GM19372 (cell line): ENCODE measurements around the gene CLTCL1.
"Not testable (repeated sequence)": the region's sequence is repeated elsewhere in the genome, so short reads cannot be mapped to it uniquely, and the experiment has no call there.

Experiments used
- ATAC-seq: cut with Tn5 transposase; IDR thresholded peaks from one replicate; pipeline ENCODE4 v1.9.1; 2021; ENCODE audit warnings: mild to moderate bottlenecking, low read depth, moderate library complexity; ENCODE audit not compliant: unreplicated experiment

The CLTCL1 gene

DNA sequence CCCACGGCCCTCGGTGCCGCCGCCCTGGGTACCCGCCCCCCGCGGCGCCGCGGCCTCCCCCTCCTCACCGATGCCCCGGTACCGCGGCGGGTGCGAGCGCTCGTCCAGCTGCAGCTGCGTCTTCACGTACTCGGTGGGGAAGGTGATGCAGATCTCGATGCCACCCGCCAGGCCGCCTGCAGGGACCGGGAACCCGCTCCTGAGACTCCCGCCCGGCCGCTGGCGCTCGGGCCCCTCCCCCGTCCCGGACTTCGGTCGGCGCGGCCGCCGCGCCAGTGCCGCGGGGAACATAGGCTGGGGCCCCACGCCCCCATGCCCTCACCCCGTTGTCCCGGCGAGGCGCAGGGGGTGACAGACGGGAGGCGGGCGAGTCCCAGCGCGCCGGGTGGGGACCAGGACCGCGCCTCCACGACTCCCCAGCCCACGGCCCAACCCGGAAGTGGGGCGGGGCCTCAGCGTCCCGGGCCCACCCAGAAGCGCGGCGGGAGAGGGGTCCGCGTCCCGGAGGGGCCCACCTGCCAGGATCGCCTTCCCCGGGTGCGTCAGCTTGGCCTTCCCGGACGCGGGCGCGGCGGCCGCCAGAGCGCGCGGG, 113.4 kb downstream of the CLTCL1 start:
- peak; percentile 29 for ATAC-seq

GRCh38 chr22:19177164-19178064, 114.1 kb downstream of the CLTCL1 start:
- ATAC-seq = no peak

GRCh38 chr22:19176732-19177131, 114.8 kb downstream of the CLTCL1 start:
- ATAC-seq = no peak

DNA sequence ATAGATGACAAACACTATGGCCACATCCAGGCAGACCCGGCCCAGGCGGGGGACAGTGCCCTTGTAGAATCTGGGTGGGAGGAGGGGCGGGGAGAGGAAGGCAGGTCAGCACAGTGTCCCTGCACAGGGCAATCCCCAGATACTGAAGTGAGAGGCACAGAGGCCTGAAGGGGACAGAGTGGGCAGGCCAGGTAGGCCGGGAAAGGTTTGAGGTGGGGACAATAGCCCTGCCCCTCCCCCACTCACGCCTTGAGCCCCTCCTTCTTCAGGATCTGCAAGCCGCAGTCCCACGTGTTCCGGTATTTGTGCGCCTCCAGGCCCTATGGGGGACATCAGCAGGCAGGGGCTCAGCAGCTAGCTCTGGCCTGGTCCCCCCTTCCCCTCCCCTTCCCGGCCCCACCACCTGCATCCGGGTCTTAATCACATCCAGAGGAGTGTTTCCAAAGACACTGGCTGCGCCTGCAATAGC, 115.3 kb downstream of the CLTCL1 start:
- no peak for ATAC-seq

DNA sequence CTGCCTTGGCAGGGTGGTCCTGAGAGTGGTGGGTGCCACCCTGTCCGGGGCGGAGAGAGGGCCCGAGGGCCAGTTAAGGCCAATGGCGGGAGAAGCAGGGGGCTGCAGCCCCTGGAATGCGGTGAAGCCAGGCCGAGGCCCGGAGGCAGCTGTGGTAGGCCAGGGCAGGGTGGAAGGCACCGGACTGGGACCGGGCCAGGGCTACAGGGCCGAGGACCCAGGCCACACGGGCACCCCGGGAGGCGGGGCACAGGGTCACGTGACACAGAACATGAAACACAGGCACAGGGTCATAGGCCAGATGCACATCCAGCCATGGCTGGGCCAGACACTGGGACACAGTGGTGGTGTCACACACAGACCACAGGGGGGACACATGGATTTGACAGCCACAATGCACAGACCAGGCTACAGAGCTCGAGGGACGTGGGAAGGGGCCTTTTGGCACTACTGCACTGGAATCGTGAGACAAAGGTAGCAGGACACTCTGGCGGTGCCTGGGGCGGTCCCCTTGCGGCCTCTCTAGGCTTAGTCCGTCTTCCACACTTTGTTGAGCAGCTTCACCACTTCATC, 115.8 kb downstream of the CLTCL1 start:
- no peak for ATAC-seq

DNA sequence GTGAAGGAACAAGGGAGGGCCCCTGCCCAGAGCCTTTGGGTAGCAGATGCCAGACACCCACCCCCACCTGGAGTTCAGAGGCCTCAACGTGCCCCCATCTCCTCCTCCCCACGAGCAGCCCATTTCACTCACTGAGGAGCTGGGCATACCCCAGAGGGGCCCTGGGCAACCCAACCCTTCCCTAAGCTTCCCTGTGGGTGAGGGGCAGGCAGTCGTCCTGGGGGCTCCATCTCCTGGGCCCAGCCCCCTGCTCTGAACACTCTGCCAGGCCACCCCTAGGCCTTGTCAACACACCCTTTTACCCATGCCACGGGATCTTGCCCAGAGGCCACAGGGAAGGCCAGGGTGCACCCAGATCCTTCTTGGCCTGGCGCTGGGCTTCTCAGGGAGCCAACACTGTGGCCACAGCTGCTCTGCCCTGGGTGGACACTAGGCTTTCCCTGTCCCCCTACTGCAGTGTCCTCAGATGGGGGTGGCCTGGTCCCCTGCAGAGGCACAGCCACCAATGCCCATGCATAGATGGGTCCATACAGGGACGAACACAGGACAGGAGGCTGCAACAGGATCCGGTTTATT, 116.4 kb downstream of the CLTCL1 start:
- no peak for ATAC-seq

DNA sequence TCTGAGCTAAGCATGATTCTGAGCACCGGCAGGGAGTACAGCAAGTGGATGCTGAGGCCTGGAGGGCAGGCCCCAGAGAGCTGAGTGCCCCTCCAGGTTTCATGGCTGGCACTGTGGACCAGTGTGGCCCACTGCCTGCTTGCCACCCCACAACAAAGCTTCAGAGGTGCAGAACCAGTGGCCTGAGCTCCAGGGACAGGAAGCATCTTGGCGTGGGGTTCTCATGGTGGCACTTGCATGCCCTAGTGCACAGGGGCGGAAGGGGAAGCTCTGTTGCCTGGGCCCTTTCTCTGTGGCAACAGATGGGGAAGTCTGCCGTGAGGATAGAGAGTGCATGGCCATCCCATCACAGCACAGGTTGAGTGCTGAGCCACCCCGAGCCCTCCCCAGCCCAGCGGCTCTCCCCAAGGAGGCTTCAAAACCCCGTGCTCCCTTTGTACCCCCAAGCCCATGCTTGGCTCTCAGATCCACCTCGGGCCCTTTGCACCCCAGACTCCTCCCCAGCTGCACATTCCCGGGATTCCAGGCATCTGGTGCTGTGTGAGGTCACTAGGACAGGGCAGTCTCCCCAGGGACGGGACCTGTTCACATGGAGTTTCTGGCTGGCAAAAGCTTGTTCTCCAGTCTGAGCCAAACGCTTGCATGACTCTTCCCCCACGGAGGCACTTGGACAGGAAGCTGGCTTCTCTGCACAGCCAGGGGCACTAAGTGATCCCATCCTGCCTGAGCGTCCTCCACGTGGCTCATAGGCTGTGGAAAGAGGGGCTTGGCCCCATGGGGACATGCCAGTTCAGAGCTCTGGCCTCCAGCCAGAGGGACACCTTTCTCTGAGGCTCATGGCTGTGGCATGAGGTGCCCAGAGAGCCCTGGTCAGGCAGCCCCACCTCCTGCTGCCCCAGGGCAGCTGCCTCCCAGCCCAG, 117.2 kb downstream of the CLTCL1 start:
- no peak for ATAC-seq

DNA sequence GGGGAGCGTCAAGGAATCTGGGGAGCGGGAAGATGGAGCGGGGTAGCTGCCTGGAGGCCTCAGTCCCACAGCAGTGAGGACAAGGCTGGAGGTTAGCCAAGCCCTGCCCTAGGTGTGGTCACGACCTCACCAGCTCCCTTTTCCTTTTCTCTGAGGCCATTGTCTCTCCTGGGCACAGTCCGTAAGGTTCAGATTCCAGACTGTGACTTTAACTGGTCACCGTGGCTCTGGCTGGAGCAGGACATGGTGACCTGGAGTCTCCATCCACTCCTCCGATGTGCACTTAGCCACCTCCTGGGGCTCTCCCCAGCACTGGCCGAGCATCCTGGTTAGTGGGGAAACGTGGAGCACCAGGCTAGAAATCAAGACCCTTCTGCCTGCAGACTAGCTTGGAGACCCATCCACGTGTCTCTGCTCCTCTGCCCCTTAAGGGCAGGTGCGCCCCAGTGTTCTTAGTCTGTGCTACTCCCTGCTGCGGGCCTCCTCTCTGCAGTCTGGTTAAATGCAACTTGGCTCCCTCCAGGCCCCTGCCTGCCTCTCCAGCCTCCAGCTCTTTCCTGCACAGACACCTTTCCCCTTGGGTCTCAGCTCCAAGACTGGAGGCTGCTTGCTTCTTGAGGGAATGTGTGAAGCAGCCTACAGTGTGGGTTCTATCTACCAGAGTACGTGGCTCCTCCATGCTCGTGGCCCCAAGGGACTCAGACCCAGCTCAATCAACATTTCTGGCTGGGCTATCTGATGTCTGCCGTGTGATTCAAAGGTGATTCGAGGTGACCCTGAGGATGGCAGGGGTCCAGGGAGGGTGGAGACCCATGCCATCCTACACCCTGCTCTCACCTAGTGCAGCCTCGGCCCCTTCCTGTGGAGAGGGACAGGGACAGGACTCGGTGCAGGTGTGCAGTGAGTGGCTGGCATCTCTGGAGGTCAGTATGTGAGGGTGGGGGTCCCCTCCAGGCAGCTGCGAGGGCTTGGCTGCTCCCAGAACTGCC, 118.2 kb downstream of the CLTCL1 start:
- ATAC-seq = no peak

- ATAC-seq = no peak
These were observed 119.1 kb downstream of the CLTCL1 start for GRCh38 chr22:19172213-19173046.

DNA sequence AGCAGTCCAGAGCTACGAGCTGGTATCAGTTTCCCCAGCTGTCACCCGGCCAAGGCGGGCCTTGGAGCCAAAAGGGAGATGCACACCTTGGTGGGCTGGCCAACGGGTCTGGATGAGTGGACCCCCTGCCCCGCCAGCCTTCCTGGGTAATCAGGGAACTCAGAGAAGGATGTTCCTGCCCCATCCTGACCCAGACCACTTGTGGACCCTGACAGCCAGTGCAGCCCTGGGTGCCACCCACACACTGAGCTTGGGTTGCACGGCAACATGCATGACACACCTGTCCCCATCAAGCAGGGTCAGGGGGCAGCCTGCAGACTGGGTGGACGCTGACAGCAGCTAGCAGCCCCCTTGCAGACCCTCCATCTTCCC, 121.6 kb downstream of the CLTCL1 start:
- no peak for ATAC-seq

- no peak for ATAC-seq
These were observed 122.2 kb downstream of the CLTCL1 start for GRCh38 chr22:19169002-19169946.

DNA sequence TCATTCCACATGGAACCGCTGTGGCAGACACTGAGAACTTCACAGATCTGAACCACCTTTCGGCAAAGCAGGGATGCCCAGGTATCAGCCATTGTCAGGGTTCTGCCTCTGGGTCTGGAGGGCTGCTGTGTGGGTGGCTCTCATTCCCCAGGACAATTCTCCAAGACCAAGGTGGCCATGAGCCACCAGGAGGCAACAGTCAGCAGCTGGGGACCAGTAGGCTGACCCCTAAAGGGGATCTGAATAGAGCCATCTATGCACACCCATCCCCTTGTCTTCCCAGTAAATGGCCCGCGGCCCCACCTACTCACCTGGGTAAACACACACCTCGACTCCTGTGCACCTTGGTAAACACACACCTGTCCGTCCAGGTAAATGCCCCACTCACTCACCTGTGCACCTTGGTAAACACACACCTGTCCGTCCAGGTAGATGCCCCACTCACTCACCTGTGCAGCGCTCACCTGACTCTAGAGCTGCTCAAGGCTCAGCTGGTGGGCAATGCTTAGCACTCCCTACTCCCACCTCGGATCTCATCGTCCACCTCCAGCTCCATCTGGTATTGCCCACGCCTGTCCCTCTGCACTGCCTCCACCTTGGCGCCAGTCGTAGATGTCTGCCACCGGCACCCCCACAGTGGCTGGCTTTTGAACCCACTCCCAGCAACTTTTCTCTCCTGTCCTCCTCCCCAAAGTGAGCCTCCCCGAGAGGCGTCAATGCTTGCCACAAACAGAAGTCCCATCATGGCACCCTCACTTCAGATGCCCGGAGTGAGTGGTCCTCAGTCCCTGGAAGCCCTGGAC, 123.2 kb downstream of the CLTCL1 start:
- ATAC-seq = no peak

- ATAC-seq = no peak
These were observed 124.2 kb downstream of the CLTCL1 start for GRCh38 chr22:19167106-19167869.

- ATAC-seq = no peak
These were observed 125.1 kb downstream of the CLTCL1 start for GRCh38 chr22:19166421-19166820.

- no peak for ATAC-seq
These were observed 127.1 kb downstream of the CLTCL1 start for GRCh38 chr22:19164425-19164824.

- not testable (repeated sequence) for ATAC-seq
These were observed 132.9 kb downstream of the CLTCL1 start for GRCh38 chr22:19158649-19159048.
